ENCODE data around the gene CST11. TPM values are rescaled to one million over a fixed set of nuclear protein-coding genes. Genes with fewer than 3 reads are reported as not detected.

CST11 gene
- polyA plus RNA-seq, 1 experiment: not detected

- no peaks in the 10 kb centered on the region for H3K36me3 ChIP-seq (ENCODE audit: control insufficient read depth, insufficient read depth, low read length)
- DNase-seq (ENCODE audit: low read depth): peak; percentile 43
- peak; percentile 46; the same call in 1 of the 2 replicates for TF ChIP-seq CTCF (IDR thresholded peaks at IDR 0.05; ENCODE audit: insufficient read depth, low read depth, low read length)
- POLR2A ChIA-PET: no interaction called here
- CTCF ChIA-PET: interaction anchor here (0.6 to 1.8 kb wide), 6 partner anchors 14 to 80 kb away, joined by 3 to 4 read pairs (median 4); partner anchors contain the start of gene NXT1
- H3K4me3 ChIP-seq (ENCODE audit: low read depth, low read length): peak within 1 kb of the TSS; percentile 74
- peaks cover 5% of the 10 kb centered on the region for H3K27me3 ChIP-seq (ENCODE audit: control insufficient read depth, insufficient read depth, low read length)
Measured at GRCh38 chr20:23420943-23421931, 31.4 kb downstream of the CST11 start, which contains the start of gene NAPB. Gene NAPB, minus strand, starts transcription at chr20:23421488. Its CDS starts 86 bp downstream, at chr20:23421402.

GRCh38 chr20:23419995-23420901 lies 32.4 kb downstream of the CST11 start:
- ChIA-PET CTCF (interaction anchor here (0.6 to 2.9 kb wide), 5 partner anchors 15 to 70 kb away, joined by 3 to 10 read pairs (median 3); partner anchors contain the start of gene NXT1), POLR2A (no interaction called here)
- H3K36me3 ChIP-seq (ENCODE audit: control insufficient read depth, insufficient read depth, low read length): no peaks in the 10 kb centered on the region
- DNase-seq (ENCODE audit: low read depth): peak; percentile 35
- TF ChIP-seq CTCF (IDR thresholded peaks at IDR 0.05; ENCODE audit: insufficient read depth, low read depth, low read length): no peak
- peak overlapping the region; percentile 74 for H3K4me3 ChIP-seq (ENCODE audit: low read depth, low read length)
- peaks cover 4% of the 10 kb centered on the region for H3K27me3 ChIP-seq (ENCODE audit: control insufficient read depth, insufficient read depth, low read length)

GRCh38 chr20:23419657-23419994 lies 33.0 kb downstream of the CST11 start:
- CTCF ChIA-PET: interaction anchor here (0.9 to 2.9 kb wide), 6 partner anchors 16 to 69 kb away, joined by 3 to 10 read pairs (median 4); partner anchors contain the start of gene NXT1

GRCh38 chr20:23417861-23418260 lies 34.8 kb downstream of the CST11 start:
- Histone ChIP-seq H3K4me3 (ENCODE audit: low read depth, low read length) (no peak overlapping the region), H3K27me3 (ENCODE audit: control insufficient read depth, insufficient read depth, low read length) (no peaks in the 10 kb centered on the region), H3K36me3 (ENCODE audit: control insufficient read depth, insufficient read depth, low read length) (no peaks in the 10 kb centered on the region)
- POLR2A ChIA-PET: interaction anchor here (0.6 kb wide), 1 partner anchor 97 kb away, joined by 4 read pairs; no protein-coding TSS in a partner anchor
- DNase-seq (ENCODE audit: low read depth): no peak
- TF ChIP-seq CTCF (IDR thresholded peaks at IDR 0.05; ENCODE audit: insufficient read depth, low read depth, low read length): no peak
- CTCF ChIA-PET: interaction anchor here (1.6 to 2.9 kb wide), 2 partner anchors 18 to 24 kb away, joined by 3 to 10 read pairs; no protein-coding TSS in a partner anchor

More at GRCh38 chr20:23419657-23419994, 33.0 kb downstream of the CST11 start:
- no peak for TF ChIP-seq CTCF (IDR thresholded peaks at IDR 0.05; ENCODE audit: insufficient read depth, low read depth, low read length)
- H3K36me3 ChIP-seq (ENCODE audit: control insufficient read depth, insufficient read depth, low read length): no peaks in the 10 kb centered on the region
- H3K4me3 ChIP-seq (ENCODE audit: low read depth, low read length): peak overlapping the region; percentile 74
- DNase-seq (ENCODE audit: low read depth): no peak
- no peaks in the 10 kb centered on the region for H3K27me3 ChIP-seq (ENCODE audit: control insufficient read depth, insufficient read depth, low read length)
- POLR2A ChIA-PET: no interaction called here

All from BJ (cell line).